IMR-90 (cell line): ENCODE data around the gene SLC66A1. TPM values are rescaled to one million over a fixed set of nuclear protein-coding genes. Genes with fewer than 3 reads are reported as not detected.

Experiments used
- ATAC-seq: fragments of 200-7000 bp; cut with Tn5 transposase; 2 replicates; pipeline ENCODE4 v1.9.1; 2020; ENCODE audit warnings: low read depth, mild to moderate bottlenecking, moderate library complexity
- BruUV-seq: library from RNA; stranded (reverse); fragments of 400-500 nt; replicated peaks from 2 replicates; lab custom pipeline; 2021; lab: Mats Ljungman, UMichigan
- CTCF ChIA-PET: fragments of 300-600 bp; formaldehyde crosslinking; extraction: SDS; loops from one replicate; lab custom pipeline; 2021; ENCODE audit warnings: antibody characterized with exemption; lab: Yijun Ruan, JAX
- POLR2A ChIA-PET: fragments of 300-600 bp; sonication (Branson Sonifier 250); formaldehyde crosslinking; loops from one replicate; lab custom pipeline; 2022; ENCODE audit warnings: antibody characterized with exemption; ENCODE audit not compliant: unreplicated experiment; lab: Charles Lee
- DNase-seq: peaks from one replicate; pipeline ENCODE4 v3.0.0; 2013
- H2AFZ ChIP-seq: replicated peaks from 2 replicates; pipeline ENCODE3; 2013; ENCODE audit warnings: low read length, mild to moderate bottlenecking; ENCODE audit not compliant: poor library complexity
- H2AK5ac ChIP-seq: 2 replicates; pipeline ENCODE4 v1.6.1; 2013; ENCODE audit warnings: low read depth, low read length, inconsistent platforms
- H2AK9ac ChIP-seq: replicated peaks from 2 replicates; pipeline ENCODE3; 2013; ENCODE audit warnings: mild to moderate bottlenecking, low read depth, low read length, moderate library complexity; ENCODE audit not compliant: poor library complexity
- H2BK120ac ChIP-seq: 2 replicates; pipeline ENCODE4 v1.6.1; 2013; ENCODE audit warnings: low read depth, low read length, inconsistent platforms
- H2BK15ac ChIP-seq: 3 replicates; pipeline ENCODE4 v1.6.1; 2013; ENCODE audit warnings: low read depth, low read length, inconsistent platforms
- H2BK20ac ChIP-seq: 2 replicates; pipeline ENCODE4 v1.6.1; 2013; ENCODE audit warnings: low read depth, mild to moderate bottlenecking, inconsistent platforms, low read length, moderate library complexity
- H2BK5ac ChIP-seq: 2 replicates; pipeline ENCODE4 v1.6.1; 2013; ENCODE audit warnings: mild to moderate bottlenecking, low read depth, low read length, inconsistent platforms; ENCODE audit not compliant: poor library complexity, severe bottlenecking
- H3K14ac ChIP-seq: replicated peaks from 2 replicates; pipeline ENCODE4 v1.6.1; 2013; ENCODE audit warnings: low read depth, low read length, inconsistent platforms
- H3K18ac ChIP-seq: 2 replicates; pipeline ENCODE4 v1.6.1; 2013; ENCODE audit warnings: low read depth, low read length, control low read depth
- H3K23ac ChIP-seq: 2 replicates; pipeline ENCODE4 v1.6.1; 2013; ENCODE audit warnings: low read depth, low read length, inconsistent platforms
- H3K27ac ChIP-seq: 2 replicates; pipeline ENCODE4 v1.5.1; 2013; ENCODE audit warnings: mild to moderate bottlenecking, control low read depth, low read length; ENCODE audit not compliant: insufficient read depth
- H3K27me3 ChIP-seq: 2 replicates; pipeline ENCODE4 v1.6.1; 2013; ENCODE audit warnings: low read length; ENCODE audit not compliant: control insufficient read depth, insufficient read depth
- H3K36me3 ChIP-seq: 2 replicates; pipeline ENCODE4 v1.6.1; 2013; ENCODE audit warnings: low read length, mixed read lengths; ENCODE audit not compliant: control insufficient read depth, insufficient read depth
- H3K4ac ChIP-seq: 2 replicates; pipeline ENCODE4 v1.6.1; 2013; ENCODE audit warnings: low read depth, low read length, inconsistent platforms
- H3K4me1 ChIP-seq: 2 replicates; pipeline ENCODE4 v1.6.1; 2013; ENCODE audit warnings: low read length, mixed read lengths; ENCODE audit not compliant: control insufficient read depth, insufficient read depth
- H3K4me2 ChIP-seq: 2 replicates; pipeline ENCODE4 v1.6.1; 2013; ENCODE audit warnings: low read depth, mild to moderate bottlenecking, control low read depth, low read length, moderate library complexity
- H3K4me3 ChIP-seq: 2 replicates; pipeline ENCODE4 v1.5.1; 2013; ENCODE audit warnings: low read depth, mild to moderate bottlenecking, control low read depth, low read length, moderate library complexity; ENCODE audit not compliant: insufficient read depth
- H3K56ac ChIP-seq: 2 replicates; pipeline ENCODE4 v1.6.1; 2013; ENCODE audit warnings: low read length, inconsistent platforms; ENCODE audit not compliant: insufficient read depth; ENCODE audit errors: extremely low read depth
- H3K79me1 ChIP-seq, 2 experiments: 2 replicates each; pipeline ENCODE4 v1.6.1; 2013; ENCODE audit warnings: low read length in 2 of 2, inconsistent platforms in 1 of 2, low read depth in 1 of 2
- H3K9ac ChIP-seq: 2 replicates; pipeline ENCODE4 v1.6.1; 2013; ENCODE audit warnings: low read depth, low read length, control low read depth
- H3K9me1 ChIP-seq: 2 replicates; pipeline ENCODE4 v1.6.1; 2013; ENCODE audit warnings: low read length, inconsistent platforms; ENCODE audit not compliant: insufficient read depth
- H3K9me3 ChIP-seq: 2 replicates; pipeline ENCODE4 v1.6.1; 2013; ENCODE audit warnings: low read length; ENCODE audit not compliant: control insufficient read depth, insufficient read depth
- H4K20me1 ChIP-seq: 2 replicates; pipeline ENCODE4 v1.6.1; 2013; ENCODE audit warnings: low read length, inconsistent platforms; ENCODE audit not compliant: insufficient read depth
- H4K5ac ChIP-seq: 2 replicates; pipeline ENCODE4 v1.6.1; 2013; ENCODE audit warnings: mild to moderate bottlenecking, low read depth, low read length, control low read depth
- H4K8ac ChIP-seq, 2 experiments: 2 replicates each; pipeline ENCODE4 v1.6.1; 2013; ENCODE audit warnings: low read depth in 2 of 2, low read length in 2 of 2, control low read depth in 1 of 2, inconsistent platforms in 1 of 2
- H4K91ac ChIP-seq: 2 replicates; pipeline ENCODE4 v1.6.1; 2013; ENCODE audit warnings: low read depth, low read length, inconsistent platforms; ENCODE audit not compliant: insufficient read depth
- CEBPB ChIP-seq: IDR thresholded peaks from 2 replicates; pipeline ENCODE4 v1.6.1; 2012; ENCODE audit warnings: low read depth, low read length, improper control_type of control experiment
- RFX5 ChIP-seq: IDR thresholded peaks from 2 replicates; pipeline ENCODE4 v1.8.0; 2012; ENCODE audit warnings: low read depth, mild to moderate bottlenecking, low read length, moderate library complexity
- SMC3 ChIP-seq: fragments of 150-350 bp; IDR thresholded peaks from 2 replicates; pipeline ENCODE4 v1.6.1; 2016; ENCODE audit warnings: low read depth, mild to moderate bottlenecking, antibody characterized with exemption, low read length, moderate library complexity
- WGBS, 2 experiments: methylation state at CpG; one replicate each; pipeline versions ENCODE4 v1.1.5 to v1.1.7; 2013; ENCODE audit warnings: missing lambda C conversion rate in 2 of 2; ENCODE audit not compliant: insufficient read length in 1 of 2; ENCODE audit errors: extremely low coverage in 2 of 2; 5-methylcytosine and 5-hydroxymethylcytosine counted together
- dilution Hi-C: fragments of 300-500 bp; cut with HindIII; formaldehyde crosslinking; loops from one replicate; pipeline ENCODE4 v1.14.3; 2018; ENCODE audit warnings: low sequenced_read_pairs; ENCODE audit not compliant: unreplicated experiment
- in situ Hi-C: fragments of 300-500 bp; cut with MboI; formaldehyde crosslinking; loops from 3 replicates; pipeline ENCODE4 v1.14.3; 2019; ENCODE audit warnings: low sequenced_read_pairs, inconsistent platforms, mixed read lengths
- intact Hi-C: fragments of 100-400 bp; cut with micrococcal nuclease; formaldehyde crosslinking; loops from 2 replicates; pipeline ENCODE4 v1.10.0; 2022
- polyA plus RNA-seq, 3 experiments: library from polyadenylated mRNA; depleted of rRNA; stranded (reverse); fragments of >200 nt; gene quantifications; 2 replicates each; pipeline ENCODE4 v1.2.3, GENCODE V29; 2012; ENCODE audit warnings: low replicate concordance in 1 of 3
- total RNA-seq: library from RNA; depleted of rRNA; stranded (reverse); fragments of >200 nt; gene quantifications from 2 replicates; pipeline ENCODE4 v1.2.3, GENCODE V29; 2012

Gene SLC66A1
- total and polyA plus RNA-seq, 2 of the 4 experiments (the other 2 are of a cell fraction): 6.8 to 18.9 TPM

GRCh38 chr1:19305880-19306279, 6.2 kb upstream of the SLC66A1 start:
- WGBS, 2 experiments: 95% methylated on average over 7 of the region's 11 CpGs; no CpG with 5 or more reads in 1 of the 2 experiments
- ChIA-PET CTCF (no interaction called here), POLR2A (no interaction called here)

More at GRCh38 chr1:19305880-19306279, 6.2 kb upstream of the SLC66A1 start:
- Histone ChIP-seq H3K23ac (no peak overlapping the region), H4K5ac (no peak overlapping the region), H3K4ac (no peak overlapping the region), H2AK9ac (no peak overlapping the region), H3K9ac (no peak overlapping the region), H3K4me2 (no peak overlapping the region), H2BK120ac (no peak overlapping the region), H2BK5ac (no peak overlapping the region), H2BK20ac (no peak overlapping the region), H2AFZ (no peak overlapping the region), H3K27me3 (no peaks in the 10 kb centered on the region), H3K18ac (no peak overlapping the region), H2BK15ac (no peak overlapping the region), H4K8ac (no peak overlapping the region), H3K14ac (no peak overlapping the region), H3K79me1 (peaks cover 12 to 24% of the 10 kb centered on the region in 2 experiments), H3K9me3 (no peaks in the 10 kb centered on the region), H4K91ac (no peak overlapping the region), H2AK5ac (no peak overlapping the region), H3K4me1 (peaks cover 8% of the 10 kb centered on the region), H3K56ac (no peak overlapping the region), H3K27ac (no peak overlapping the region), H3K4me3 (no peak overlapping the region), H3K9me1 (peaks cover 6% of the 10 kb centered on the region), H4K20me1 (peaks cover 11% of the 10 kb centered on the region), H3K36me3 (peaks cover 48% of the 10 kb centered on the region)
- DNase-seq: no peak
- intact Hi-C loops: no loop called here
- in situ Hi-C loops: no loop called here
- dilution Hi-C loops: no loop called here
- BruUV-seq: no TSS peak
- ATAC-seq: no peak
- TF ChIP-seq CEBPB (no peak), RFX5 (no peak), SMC3 (no peak)
